Fibroblast of lung (primary cell): ENCODE results near the gene PPFIA2.

Experiments
- CTCF ChIP-seq, 2 donors: IDR thresholded peaks in 1 of 2; conservative IDR thresholded peaks in 1 of 2; 1 replicate in 1 of 2; 2 replicates in 1 of 2; pipeline ENCODE4 v1.5.1; 2011 to 2012; ENCODE audit warnings: low read length in 2 of 2, control low read depth in 1 of 2, inconsistent platforms in 1 of 2, low read depth in 1 of 2, mild to moderate bottlenecking in 1 of 2
- EZH2 ChIP-seq: IDR thresholded peaks from 2 replicates; pipeline ENCODE4 v1.5.1; 2012; ENCODE audit warnings: low read length, control low read depth, mild to moderate bottlenecking; ENCODE audit errors: missing control alignments

DNA sequence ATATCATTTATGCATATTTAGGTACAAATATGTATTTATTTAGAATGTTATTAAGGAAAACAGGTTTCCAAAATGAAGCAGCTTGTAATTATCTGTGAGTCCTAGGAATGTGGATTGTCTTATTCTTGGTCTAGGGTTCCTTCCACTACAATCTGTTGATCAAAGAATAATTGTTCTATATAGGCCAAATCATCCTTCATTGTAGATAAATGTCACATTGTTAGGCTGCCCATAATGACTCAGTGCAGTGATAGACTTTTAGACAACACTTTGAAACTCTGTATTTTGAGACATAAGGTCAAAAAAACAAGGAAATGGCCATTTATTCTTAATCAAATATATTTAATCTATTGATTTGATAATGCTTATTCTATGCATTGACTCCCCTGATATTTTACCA is 398.2 kb downstream of the PPFIA2 start:
- TF ChIP-seq EZH2 (no peak), CTCF (conservative IDR thresholded peaks at IDR 0.05 in 1 of 2, IDR thresholded peaks at IDR 0.05 in 1 of 2; ENCODE audit: low read depth in 1 of 2, low read length in 2 of 2) (no peak)
